ENCODE data around the gene IFNL1. TPM values are rescaled to one million over a fixed set of nuclear protein-coding genes. Genes with fewer than 3 reads are reported as not detected.

Gene IFNL1
- total RNA-seq, 1 experiment from 2014 or later: 1.0 TPM

GRCh38 chr19:39301021-39301420, 4.8 kb downstream of the IFNL1 start:
- intact Hi-C loops (cut with micrococcal nuclease; ENCODE audit: unreplicated experiment): no loop called here
- Mint-ChIP-seq H3K27ac (ENCODE audit: unreplicated experiment) (no peak overlapping the region), H3K36me3 (ENCODE audit: insufficient read depth, unreplicated experiment) (no peaks in the 10 kb centered on the region), H3K9me3 (ENCODE audit: low read depth, unreplicated experiment) (peaks cover 2% of the 10 kb centered on the region), H3K4me1 (ENCODE audit: low read depth, unreplicated experiment) (peaks cover 15% of the 10 kb centered on the region), H3K4me3 (ENCODE audit: low read depth, unreplicated experiment) (no peak overlapping the region), H3K27me3 (ENCODE audit: unreplicated experiment) (peaks cover 69% of the 10 kb centered on the region)
- BruUV-seq (replicated peaks): no TSS peak
- TF ChIP-seq, protein P1, sequence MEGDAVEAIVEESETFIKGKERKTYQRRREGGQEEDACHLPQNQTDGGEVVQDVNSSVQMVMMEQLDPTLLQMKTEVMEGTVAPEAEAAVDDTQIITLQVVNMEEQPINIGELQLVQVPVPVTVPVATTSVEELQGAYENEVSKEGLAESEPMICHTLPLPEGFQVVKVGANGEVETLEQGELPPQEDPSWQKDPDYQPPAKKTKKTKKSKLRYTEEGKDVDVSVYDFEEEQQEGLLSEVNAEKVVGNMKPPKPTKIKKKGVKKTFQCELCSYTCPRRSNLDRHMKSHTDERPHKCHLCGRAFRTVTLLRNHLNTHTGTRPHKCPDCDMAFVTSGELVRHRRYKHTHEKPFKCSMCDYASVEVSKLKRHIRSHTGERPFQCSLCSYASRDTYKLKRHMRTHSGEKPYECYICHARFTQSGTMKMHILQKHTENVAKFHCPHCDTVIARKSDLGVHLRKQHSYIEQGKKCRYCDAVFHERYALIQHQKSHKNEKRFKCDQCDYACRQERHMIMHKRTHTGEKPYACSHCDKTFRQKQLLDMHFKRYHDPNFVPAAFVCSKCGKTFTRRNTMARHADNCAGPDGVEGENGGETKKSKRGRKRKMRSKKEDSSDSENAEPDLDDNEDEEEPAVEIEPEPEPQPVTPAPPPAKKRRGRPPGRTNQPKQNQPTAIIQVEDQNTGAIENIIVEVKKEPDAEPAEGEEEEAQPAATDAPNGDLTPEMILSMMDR (IDR thresholded peaks at IDR 0.05; ENCODE audit: unreplicated experiment): no peak
- DNase-seq: no peak
- CTCF ChIA-PET: interaction anchor here (0.6 kb wide), 1 partner anchor 25 kb away, joined by 3 read pairs; no protein-coding TSS in a partner anchor

DNA sequence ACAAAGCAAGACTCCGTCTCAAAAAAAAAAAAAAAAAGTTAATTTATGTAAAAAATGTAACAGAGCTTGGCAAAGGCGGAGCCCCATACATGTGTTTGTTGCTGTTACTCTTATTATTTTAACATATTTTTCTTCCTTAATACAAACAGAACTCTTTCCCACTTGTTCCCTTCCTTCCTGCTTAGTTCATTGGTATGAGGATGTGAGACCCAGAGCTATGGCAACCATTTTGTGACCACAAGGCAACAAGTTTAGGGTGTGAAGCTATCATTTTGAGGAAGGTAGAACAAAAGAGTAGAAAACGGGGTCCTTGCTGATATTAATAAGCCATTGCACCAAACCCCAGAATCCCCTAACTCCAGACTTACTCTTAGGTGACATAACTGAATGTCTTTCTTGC, 5.4 kb downstream of the IFNL1 start:
- Mint-ChIP-seq H3K9me3 (ENCODE audit: low read depth, unreplicated experiment) (peaks cover 2% of the 10 kb centered on the region), H3K4me1 (ENCODE audit: low read depth, unreplicated experiment) (peaks cover 17% of the 10 kb centered on the region), H3K36me3 (ENCODE audit: insufficient read depth, unreplicated experiment) (no peaks in the 10 kb centered on the region), H3K27ac (ENCODE audit: unreplicated experiment) (no peak overlapping the region), H3K4me3 (ENCODE audit: low read depth, unreplicated experiment) (no peak overlapping the region), H3K27me3 (ENCODE audit: unreplicated experiment) (peaks cover 69% of the 10 kb centered on the region)
- TF ChIP-seq, protein P1 (IDR thresholded peaks at IDR 0.05; ENCODE audit: unreplicated experiment): no peak
- CTCF ChIA-PET: no interaction called here
- BruUV-seq (replicated peaks): no TSS peak
- no peak for DNase-seq
- intact Hi-C loops (cut with micrococcal nuclease; ENCODE audit: unreplicated experiment): no loop called here

GRCh38 chr19:39303373-39304184, 7.4 kb downstream of the IFNL1 start:
- H3K27me3 Mint-ChIP-seq (ENCODE audit: unreplicated experiment): peaks cover 58% of the 10 kb centered on the region
- H3K4me3 Mint-ChIP-seq (ENCODE audit: low read depth, unreplicated experiment): no peak overlapping the region
- peaks cover 2% of the 10 kb centered on the region for H3K9me3 Mint-ChIP-seq (ENCODE audit: low read depth, unreplicated experiment)
- H3K27ac Mint-ChIP-seq (ENCODE audit: unreplicated experiment): no peak overlapping the region
- intact Hi-C loops (cut with micrococcal nuclease; ENCODE audit: unreplicated experiment): no loop called here
- H3K36me3 Mint-ChIP-seq (ENCODE audit: insufficient read depth, unreplicated experiment): no peaks in the 10 kb centered on the region
- TF ChIP-seq, protein P1 (IDR thresholded peaks at IDR 0.05; ENCODE audit: unreplicated experiment): no peak
- H3K4me1 Mint-ChIP-seq (ENCODE audit: low read depth, unreplicated experiment): peaks cover 24% of the 10 kb centered on the region
- CTCF ChIA-PET: interaction anchor here (0.7 to 1.3 kb wide), 2 partner anchors 11 to 88 kb away, joined by 3 read pairs; no protein-coding TSS in a partner anchor
- no peak for DNase-seq
- BruUV-seq (replicated peaks): no TSS peak

GRCh38 chr19:39304185-39304513, 7.9 kb downstream of the IFNL1 start:
- no TSS peak for BruUV-seq (replicated peaks)
- intact Hi-C loops (cut with micrococcal nuclease; ENCODE audit: unreplicated experiment): no loop called here
- TF ChIP-seq, protein P1 (IDR thresholded peaks at IDR 0.05; ENCODE audit: unreplicated experiment): no peak
- no peaks in the 10 kb centered on the region for H3K36me3 Mint-ChIP-seq (ENCODE audit: insufficient read depth, unreplicated experiment)
- peaks cover 24% of the 10 kb centered on the region for H3K4me1 Mint-ChIP-seq (ENCODE audit: low read depth, unreplicated experiment)
- peaks cover 2% of the 10 kb centered on the region for H3K9me3 Mint-ChIP-seq (ENCODE audit: low read depth, unreplicated experiment)
- DNase-seq: no peak
- CTCF ChIA-PET: interaction anchor here (1.3 kb wide), 1 partner anchor 11 kb away, joined by 3 read pairs; no protein-coding TSS in a partner anchor
- no peak overlapping the region for H3K27ac Mint-ChIP-seq (ENCODE audit: unreplicated experiment)
- no peak overlapping the region for H3K4me3 Mint-ChIP-seq (ENCODE audit: low read depth, unreplicated experiment)
- peaks cover 54% of the 10 kb centered on the region for H3K27me3 Mint-ChIP-seq (ENCODE audit: unreplicated experiment)
